ENCODE data around the gene FOXRED2. TPM values are rescaled to one million over a fixed set of nuclear protein-coding genes. Genes with fewer than 3 reads are reported as not detected.
"Not testable (repeated sequence)": the region's sequence is repeated elsewhere in the genome, so short reads cannot be mapped to it uniquely, and the experiment has no call there.

FOXRED2 gene
- total RNA-seq, 1 donor from 2014 or later = 15.3 TPM

- not testable (repeated sequence) for DNase-seq (ENCODE audit: low spot score)
Measured at GRCh38 chr22:36450923-36451322, 55.9 kb downstream of the FOXRED2 start.

- DNase-seq (ENCODE audit: low spot score) = no peak
Measured at GRCh38 chr22:36449596-36450175, 57.2 kb downstream of the FOXRED2 start.

- no peak for DNase-seq (ENCODE audit: low spot score)
Measured at GRCh38 chr22:36447632-36448031, 59.2 kb downstream of the FOXRED2 start.

GRCh38 chr22:36445158-36445668 lies 61.6 kb downstream of the FOXRED2 start:
- DNase-seq (ENCODE audit: low spot score) = no peak

GRCh38 chr22:36443198-36443770 lies 63.6 kb downstream of the FOXRED2 start:
- no peak for DNase-seq (ENCODE audit: low spot score)

- no peak for DNase-seq (ENCODE audit: low spot score)
Measured at GRCh38 chr22:36442506-36443197, 64.2 kb downstream of the FOXRED2 start.

- no peak for DNase-seq (ENCODE audit: low spot score)
Measured at GRCh38 chr22:36440429-36441002, 66.3 kb downstream of the FOXRED2 start.

GRCh38 chr22:36439481-36440271 lies 67.2 kb downstream of the FOXRED2 start:
- DNase-seq (ENCODE audit: low spot score) = no peak

Other genes with a start within 250 kb of the FOXRED2 start
- 810 TPM for gene MYH9, start 119.1 kb downstream of the FOXRED2 start, total RNA-seq
- gene TXN2, start 25.4 kb downstream of the FOXRED2 start, total RNA-seq = 88.2 TPM
- gene EIF3D, start 22.1 kb upstream of the FOXRED2 start, total RNA-seq = 169 TPM
- not detected for gene CACNG2, start 196.7 kb upstream of the FOXRED2 start, total RNA-seq

All from ureter (tissue), 1 donor.